ENCODE measurements around the gene TAT.
"Not testable (repeated sequence)": the region's sequence is repeated elsewhere in the genome, so short reads cannot be mapped to it uniquely, and the experiment has no call there.

The TAT gene

DNA sequence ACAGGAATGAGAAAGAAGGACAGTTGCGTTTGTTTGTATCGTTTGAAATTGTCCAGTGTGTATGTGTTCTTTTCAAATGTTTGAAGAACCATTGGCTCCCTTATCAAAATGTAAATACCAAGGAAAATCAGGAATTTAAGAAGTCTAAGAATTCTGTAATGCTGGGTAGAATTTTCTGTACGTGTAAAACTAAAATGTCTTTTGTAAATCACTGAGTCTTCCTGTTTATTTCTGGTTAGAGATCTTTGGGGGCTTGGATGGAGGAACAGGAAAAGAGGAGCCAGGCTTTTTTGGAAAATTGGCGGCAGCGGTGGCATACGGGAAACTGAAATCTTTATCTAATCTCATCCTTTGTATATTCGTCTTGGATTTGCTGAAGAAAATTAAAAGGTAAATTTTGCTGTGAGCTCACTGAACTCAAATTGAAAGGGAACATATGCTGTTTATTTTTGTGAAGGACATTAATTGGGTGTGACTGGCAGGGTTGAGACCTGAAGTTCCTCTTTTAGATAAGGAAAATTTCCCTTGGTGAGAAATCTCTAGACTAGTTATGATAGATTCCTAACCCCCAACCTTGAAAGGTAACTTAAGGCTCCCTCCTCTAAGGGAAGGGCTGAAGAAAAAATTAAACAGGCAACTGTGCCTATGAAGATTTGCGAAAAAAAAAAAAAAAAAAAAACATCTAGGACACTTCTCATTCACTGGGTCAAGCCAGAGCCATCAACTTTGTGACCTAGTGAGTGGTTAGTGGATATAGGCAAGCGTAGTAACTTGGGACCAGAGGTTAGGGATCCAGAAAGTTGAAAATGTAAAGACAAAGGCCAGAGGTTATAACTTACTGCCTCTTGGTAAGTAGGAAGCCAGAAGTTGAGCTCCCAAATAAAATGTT lies 10.8 kb downstream of the TAT start:
- H3K36me3 ChIP-seq (ENCODE audit: control insufficient read depth, insufficient read depth, low read length), result no peaks in the 10 kb centered on the region
- H3K4me1 ChIP-seq (ENCODE audit: control insufficient read depth, insufficient read depth, low read length, poor library complexity, severe bottlenecking), result peaks cover 5% of the 10 kb centered on the region
- peak overlapping the region; percentile 78 for H3K27ac ChIP-seq (ENCODE audit: insufficient read depth, low read length, poor library complexity, severe bottlenecking)
- no peaks in the 10 kb centered on the region for H3K9me3 ChIP-seq (ENCODE audit: control insufficient read depth, low read length)
- no peak overlapping the region for H3K4me3 ChIP-seq (ENCODE audit: insufficient read depth, low read depth, low read length, poor library complexity, severe bottlenecking)
- no peaks in the 10 kb centered on the region for H3K27me3 ChIP-seq (replicated peaks; ENCODE audit: control insufficient read depth, insufficient read depth, low read length, poor library complexity, severe bottlenecking)
- DNase-seq, result no peak

DNA sequence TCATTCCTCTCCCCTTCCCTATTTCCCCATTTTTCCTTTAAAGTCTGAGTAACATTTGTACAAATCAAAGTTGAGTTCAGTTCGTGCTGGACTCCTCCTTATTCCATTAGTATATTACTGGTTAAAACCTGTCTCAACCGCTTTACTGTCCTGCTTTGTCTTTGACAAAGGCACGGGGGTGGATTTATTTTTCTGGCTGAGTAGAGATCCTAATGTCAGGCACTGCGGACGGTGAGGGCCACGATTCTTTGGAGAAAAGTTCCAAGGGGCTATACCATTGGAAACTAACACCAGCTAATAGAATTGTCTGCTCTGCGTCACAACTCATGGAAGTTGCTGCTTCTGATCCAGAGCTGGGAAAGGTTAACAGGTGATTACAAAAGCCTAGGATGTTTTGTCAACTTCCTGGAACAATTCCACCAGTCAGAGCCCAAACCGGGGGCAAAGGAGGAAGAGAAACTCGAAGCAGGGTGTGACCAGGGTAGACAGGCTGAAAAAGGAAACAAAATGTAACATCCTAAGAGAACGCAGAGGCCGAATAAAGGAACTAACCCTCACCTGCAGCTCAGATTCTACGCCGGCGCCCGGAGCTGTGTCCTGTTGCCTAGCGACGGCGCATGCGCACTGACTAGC lies 12.4 kb downstream of the TAT start:
- no peak for DNase-seq

GRCh38 chr16:71562552-71562951 lies 14.3 kb downstream of the TAT start:
- H3K36me3 ChIP-seq (ENCODE audit: control insufficient read depth, insufficient read depth, low read length), result no peaks in the 10 kb centered on the region
- no peak for DNase-seq
- no peak overlapping the region for H3K4me3 ChIP-seq (ENCODE audit: insufficient read depth, low read depth, low read length, poor library complexity, severe bottlenecking)
- no peaks in the 10 kb centered on the region for H3K9me3 ChIP-seq (ENCODE audit: control insufficient read depth, low read length)
- H3K27me3 ChIP-seq (replicated peaks; ENCODE audit: control insufficient read depth, insufficient read depth, low read length, poor library complexity, severe bottlenecking), result no peaks in the 10 kb centered on the region
- peaks cover 5% of the 10 kb centered on the region for H3K4me1 ChIP-seq (ENCODE audit: control insufficient read depth, insufficient read depth, low read length, poor library complexity, severe bottlenecking)
- H3K27ac ChIP-seq (ENCODE audit: insufficient read depth, low read length, poor library complexity, severe bottlenecking), result no peak overlapping the region

More for the DNA sequence above, 12.4 kb downstream of the TAT start:
- Histone ChIP-seq H3K4me3 (ENCODE audit: insufficient read depth, low read depth, low read length, poor library complexity, severe bottlenecking) (peak overlapping the region; percentile 54), H3K27me3 (replicated peaks; ENCODE audit: control insufficient read depth, insufficient read depth, low read length, poor library complexity, severe bottlenecking) (no peaks in the 10 kb centered on the region), H3K36me3 (ENCODE audit: control insufficient read depth, insufficient read depth, low read length) (no peaks in the 10 kb centered on the region), H3K9me3 (ENCODE audit: control insufficient read depth, low read length) (no peaks in the 10 kb centered on the region), H3K4me1 (ENCODE audit: control insufficient read depth, insufficient read depth, low read length, poor library complexity, severe bottlenecking) (peaks cover 5% of the 10 kb centered on the region), H3K27ac (ENCODE audit: insufficient read depth, low read length, poor library complexity, severe bottlenecking) (peak overlapping the region; percentile 78)

- not testable (repeated sequence) for H3K27me3 ChIP-seq (replicated peaks; ENCODE audit: control insufficient read depth, insufficient read depth, low read length, poor library complexity, severe bottlenecking); H3K4me3 ChIP-seq (ENCODE audit: insufficient read depth, low read depth, low read length, poor library complexity, severe bottlenecking); H3K4me1 ChIP-seq (ENCODE audit: control insufficient read depth, insufficient read depth, low read length, poor library complexity, severe bottlenecking); H3K27ac ChIP-seq (ENCODE audit: insufficient read depth, low read length, poor library complexity, severe bottlenecking); H3K36me3 ChIP-seq (ENCODE audit: control insufficient read depth, insufficient read depth, low read length); H3K9me3 ChIP-seq (ENCODE audit: control insufficient read depth, low read length); DNase-seq
Observed at GRCh38 chr16:71561886-71562285, 15.0 kb downstream of the TAT start.

- Histone ChIP-seq H3K4me1 (ENCODE audit: control insufficient read depth, insufficient read depth, low read length, poor library complexity, severe bottlenecking) (no peaks in the 10 kb centered on the region), H3K27me3 (replicated peaks; ENCODE audit: control insufficient read depth, insufficient read depth, low read length, poor library complexity, severe bottlenecking) (no peaks in the 10 kb centered on the region), H3K9me3 (ENCODE audit: control insufficient read depth, low read length) (no peaks in the 10 kb centered on the region), H3K27ac (ENCODE audit: insufficient read depth, low read length, poor library complexity, severe bottlenecking) (no peak overlapping the region), H3K36me3 (ENCODE audit: control insufficient read depth, insufficient read depth, low read length) (no peaks in the 10 kb centered on the region), H3K4me3 (ENCODE audit: insufficient read depth, low read depth, low read length, poor library complexity, severe bottlenecking) (no peak overlapping the region)
- DNase-seq, result no peak
Observed at GRCh38 chr16:71559855-71560254, 17.0 kb downstream of the TAT start.

DNA sequence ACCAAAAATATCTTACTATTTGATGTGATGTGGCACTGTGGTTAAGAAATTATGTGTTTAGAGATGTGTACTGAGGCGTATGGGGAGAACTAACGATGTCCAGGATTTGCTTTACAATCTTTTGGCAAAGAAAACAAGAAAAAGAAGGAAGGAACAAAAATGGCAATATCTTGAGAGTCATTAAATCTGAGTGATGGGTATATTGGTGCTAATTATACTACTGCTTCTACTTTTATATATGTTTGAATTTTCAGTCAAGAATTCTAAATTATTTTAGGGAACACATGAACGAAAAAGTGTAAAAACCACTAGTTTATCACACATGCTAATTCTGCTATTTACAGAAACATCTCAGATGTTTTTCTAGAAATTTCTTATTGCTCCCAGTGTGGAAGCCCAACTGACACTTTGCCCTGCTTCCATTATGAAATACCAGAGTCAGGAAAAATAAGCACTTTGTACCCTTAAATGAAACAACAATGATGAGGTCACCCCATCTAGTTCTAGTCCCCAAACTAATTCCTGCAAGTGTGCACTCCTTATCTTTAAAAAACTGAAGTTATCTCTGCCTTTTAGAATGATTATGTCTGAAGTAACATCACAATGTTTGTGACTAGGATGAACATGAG lies 18.8 kb downstream of the TAT start:
- Histone ChIP-seq H3K4me3 (ENCODE audit: insufficient read depth, low read depth, low read length, poor library complexity, severe bottlenecking) (no peak overlapping the region), H3K4me1 (ENCODE audit: control insufficient read depth, insufficient read depth, low read length, poor library complexity, severe bottlenecking) (no peaks in the 10 kb centered on the region), H3K36me3 (ENCODE audit: control insufficient read depth, insufficient read depth, low read length) (no peaks in the 10 kb centered on the region), H3K27me3 (replicated peaks; ENCODE audit: control insufficient read depth, insufficient read depth, low read length, poor library complexity, severe bottlenecking) (no peaks in the 10 kb centered on the region), H3K9me3 (ENCODE audit: control insufficient read depth, low read length) (no peaks in the 10 kb centered on the region), H3K27ac (ENCODE audit: insufficient read depth, low read length, poor library complexity, severe bottlenecking) (no peak overlapping the region)
- DNase-seq, result no peak

DNA sequence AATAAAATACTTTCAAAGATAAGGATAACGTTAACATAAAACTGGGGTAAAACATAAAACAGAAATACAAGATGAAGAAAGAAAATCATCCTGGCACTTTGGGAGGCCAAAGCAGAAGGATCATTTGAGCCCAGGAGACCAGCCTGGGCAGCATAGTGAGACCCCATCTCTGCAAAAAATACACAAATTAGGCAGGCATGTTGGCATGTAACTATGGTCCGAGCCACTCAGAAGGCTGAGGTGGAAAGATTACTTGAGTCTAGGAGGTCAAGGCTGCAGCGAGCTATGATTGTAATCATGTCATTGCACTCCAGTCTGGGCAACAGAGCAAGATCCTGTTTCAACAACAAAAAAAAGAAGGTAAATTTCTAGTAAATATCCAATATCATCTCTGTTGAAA lies 19.6 kb downstream of the TAT start:
- Histone ChIP-seq H3K9me3 (ENCODE audit: control insufficient read depth, low read length) (no peaks in the 10 kb centered on the region), H3K27me3 (replicated peaks; ENCODE audit: control insufficient read depth, insufficient read depth, low read length, poor library complexity, severe bottlenecking) (no peaks in the 10 kb centered on the region), H3K4me1 (ENCODE audit: control insufficient read depth, insufficient read depth, low read length, poor library complexity, severe bottlenecking) (no peaks in the 10 kb centered on the region), H3K36me3 (ENCODE audit: control insufficient read depth, insufficient read depth, low read length) (no peaks in the 10 kb centered on the region), H3K27ac (ENCODE audit: insufficient read depth, low read length, poor library complexity, severe bottlenecking) (no peak overlapping the region), H3K4me3 (ENCODE audit: insufficient read depth, low read depth, low read length, poor library complexity, severe bottlenecking) (no peak overlapping the region)
- DNase-seq, result no peak

DNA sequence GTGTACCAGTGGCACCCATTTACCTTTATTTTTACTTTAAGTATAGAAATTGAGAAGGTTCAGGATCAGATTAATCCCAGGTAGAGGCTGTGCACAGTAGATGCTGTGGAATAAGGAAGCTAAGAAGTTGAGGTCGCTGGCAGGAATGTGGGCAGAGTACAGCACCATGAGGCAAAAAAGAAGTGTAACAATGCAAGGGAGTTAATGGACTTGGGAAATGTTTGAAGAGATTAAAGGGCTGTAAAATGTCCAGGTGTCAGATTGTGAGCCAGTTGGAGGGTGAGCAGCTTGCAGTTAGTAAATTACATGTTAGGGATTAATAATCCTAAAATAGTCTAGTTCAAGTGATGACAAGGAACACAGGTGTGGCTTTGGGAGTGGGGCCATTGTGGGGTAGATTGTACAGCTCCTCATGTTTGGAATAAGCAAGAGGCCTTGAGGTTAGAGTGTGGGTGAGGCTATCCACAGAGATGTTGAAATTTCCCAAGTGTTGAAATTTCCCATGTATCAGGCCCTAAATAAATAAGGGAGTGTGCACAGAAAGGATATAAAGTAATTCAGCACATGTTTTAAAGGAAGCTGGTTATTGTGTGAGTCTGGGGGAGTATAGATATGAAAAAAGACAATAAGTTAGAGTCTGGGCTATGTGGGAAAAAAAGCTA lies 21.5 kb downstream of the TAT start:
- Histone ChIP-seq H3K9me3 (ENCODE audit: control insufficient read depth, low read length) (no peaks in the 10 kb centered on the region), H3K4me1 (ENCODE audit: control insufficient read depth, insufficient read depth, low read length, poor library complexity, severe bottlenecking) (no peaks in the 10 kb centered on the region), H3K27ac (ENCODE audit: insufficient read depth, low read length, poor library complexity, severe bottlenecking) (no peak overlapping the region), H3K4me3 (ENCODE audit: insufficient read depth, low read depth, low read length, poor library complexity, severe bottlenecking) (no peak overlapping the region), H3K36me3 (ENCODE audit: control insufficient read depth, insufficient read depth, low read length) (no peaks in the 10 kb centered on the region), H3K27me3 (replicated peaks; ENCODE audit: control insufficient read depth, insufficient read depth, low read length, poor library complexity, severe bottlenecking) (no peaks in the 10 kb centered on the region)
- no peak for DNase-seq

- Histone ChIP-seq H3K4me1 (ENCODE audit: control insufficient read depth, insufficient read depth, low read length, poor library complexity, severe bottlenecking) (no peaks in the 10 kb centered on the region), H3K4me3 (ENCODE audit: insufficient read depth, low read depth, low read length, poor library complexity, severe bottlenecking) (no peak overlapping the region), H3K27ac (ENCODE audit: insufficient read depth, low read length, poor library complexity, severe bottlenecking) (no peak overlapping the region), H3K36me3 (ENCODE audit: control insufficient read depth, insufficient read depth, low read length) (no peaks in the 10 kb centered on the region), H3K9me3 (ENCODE audit: control insufficient read depth, low read length) (no peaks in the 10 kb centered on the region), H3K27me3 (replicated peaks; ENCODE audit: control insufficient read depth, insufficient read depth, low read length, poor library complexity, severe bottlenecking) (no peaks in the 10 kb centered on the region)
- DNase-seq, result no peak
Observed at GRCh38 chr16:71552698-71553503, 24.0 kb downstream of the TAT start.
